Mesenchymal stem cell (in vitro differentiated cells and primary cell): ENCODE results near the gene EFCC1.
A peak's percentile ranks its signal among the peaks of the same experiment; 100 is the strongest.

ENCODE experiments used
- DNase-seq: peaks from one replicate; pipeline ENCODE4 v3.0.0-alpha.2; 2013
- H2AFZ ChIP-seq: one replicate; pipeline ENCODE4 v1.6.1; 2013; ENCODE audit warnings: low read depth, mild to moderate bottlenecking, control low read depth, inconsistent platforms, low read length, moderate library complexity
- H2AK5ac ChIP-seq: 2 replicates; pipeline ENCODE4 v1.6.1; 2013; ENCODE audit warnings: low read length, moderate library complexity, mild to moderate bottlenecking, inconsistent platforms; ENCODE audit not compliant: severe bottlenecking
- H2BK120ac ChIP-seq: one replicate; pipeline ENCODE4 v1.6.1; 2013; ENCODE audit warnings: low read depth, mild to moderate bottlenecking, inconsistent platforms, low read length, moderate library complexity
- H2BK12ac ChIP-seq, 2 experiments: one replicate each; pipeline ENCODE4 v1.6.1; 2013; ENCODE audit warnings: inconsistent platforms in 2 of 2, low read length in 2 of 2, mild to moderate bottlenecking in 2 of 2, moderate library complexity in 2 of 2, control low read depth in 1 of 2
- H2BK15ac ChIP-seq: one replicate; pipeline ENCODE4 v1.6.1; 2013; ENCODE audit warnings: mild to moderate bottlenecking, low read depth, inconsistent platforms; ENCODE audit not compliant: poor library complexity, severe bottlenecking
- H2BK5ac ChIP-seq: 2 replicates; pipeline ENCODE4 v1.6.1; 2013; ENCODE audit warnings: low read depth, mild to moderate bottlenecking, low read length, control low read depth, inconsistent platforms; ENCODE audit not compliant: poor library complexity, severe bottlenecking
- H3K14ac ChIP-seq, 2 experiments: one replicate each; pipeline ENCODE4 v1.6.1; 2013; ENCODE audit warnings: inconsistent platforms in 2 of 2, low read length in 2 of 2, control low read depth in 1 of 2, mild to moderate bottlenecking in 1 of 2, moderate library complexity in 1 of 2
- H3K18ac ChIP-seq, 2 experiments: one replicate each; pipeline ENCODE4 v1.6.1; 2013; ENCODE audit warnings: inconsistent platforms in 2 of 2, low read length in 2 of 2, control low read depth in 1 of 2, low read depth in 1 of 2, mild to moderate bottlenecking in 1 of 2
- H3K23ac ChIP-seq, 2 experiments: one replicate each; pipeline ENCODE4 v1.6.1; 2013; ENCODE audit warnings: inconsistent platforms in 2 of 2, low read length in 2 of 2, mild to moderate bottlenecking in 2 of 2, moderate library complexity in 2 of 2, control low read depth in 1 of 2
- H3K27ac ChIP-seq: 2 replicates; pipeline ENCODE4 v1.5.1; 2013; ENCODE audit warnings: mild to moderate bottlenecking, moderate library complexity, low read length, control low read depth, inconsistent platforms; ENCODE audit not compliant: poor library complexity, severe bottlenecking
- H3K27me3 ChIP-seq, 2 experiments: 2 replicates each; pipeline versions ENCODE4 v1.6.1 to v1.7.0; 2013; ENCODE audit warnings: low read length in 2 of 2, mild to moderate bottlenecking in 2 of 2, moderate library complexity in 2 of 2, control low read depth in 1 of 2, inconsistent platforms in 1 of 2; ENCODE audit not compliant: control insufficient read depth in 1 of 2, insufficient read depth in 1 of 2
- H3K36me3 ChIP-seq, 2 experiments: 2 replicates each; pipeline versions ENCODE4 v1.6.1 to v1.7.0; 2013; ENCODE audit warnings: low read length in 2 of 2, control low read depth in 1 of 2, inconsistent platforms in 1 of 2, low read depth in 1 of 2, mild to moderate bottlenecking in 1 of 2; ENCODE audit not compliant: insufficient read depth in 2 of 2, control insufficient read depth in 1 of 2
- H3K4ac ChIP-seq, 2 experiments: one replicate each; pipeline ENCODE4 v1.6.1; 2013; ENCODE audit warnings: inconsistent platforms in 2 of 2, low read length in 2 of 2, mild to moderate bottlenecking in 2 of 2, moderate library complexity in 2 of 2, control low read depth in 1 of 2, low read depth in 1 of 2
- H3K4me1 ChIP-seq: 2 replicates; pipeline ENCODE4 v1.6.1; 2013; ENCODE audit warnings: low read depth, low read length, control low read depth; ENCODE audit not compliant: control insufficient read depth, insufficient read depth
- H3K4me2 ChIP-seq: 2 replicates; pipeline ENCODE4 v1.6.1; 2013; ENCODE audit warnings: low read length, mild to moderate bottlenecking, inconsistent platforms; ENCODE audit not compliant: poor library complexity, severe bottlenecking
- H3K4me3 ChIP-seq, 2 experiments: 2 replicates each; pipeline versions ENCODE4 v1.5.1 to v1.7.0; 2013; ENCODE audit warnings: low read length in 2 of 2, mild to moderate bottlenecking in 2 of 2, control low read depth in 1 of 2, low read depth in 1 of 2; ENCODE audit not compliant: insufficient read depth in 1 of 2
- H3K79me1 ChIP-seq: replicated peaks from 2 replicates; pipeline ENCODE4 v1.6.1; 2013; ENCODE audit warnings: mild to moderate bottlenecking, control low read depth, low read length, inconsistent platforms; ENCODE audit not compliant: poor library complexity, severe bottlenecking
- H3K9ac ChIP-seq: 2 replicates; pipeline ENCODE4 v1.7.0; 2013; ENCODE audit warnings: mild to moderate bottlenecking, low read length, moderate library complexity
- H3K9me3 ChIP-seq: 2 replicates; pipeline ENCODE4 v1.7.0; 2013; ENCODE audit warnings: mild to moderate bottlenecking, low read length; ENCODE audit not compliant: control insufficient read depth
- H4K8ac ChIP-seq: one replicate; pipeline ENCODE4 v1.6.1; 2013; ENCODE audit warnings: inconsistent platforms, mild to moderate bottlenecking, low read length, moderate library complexity
- H4K91ac ChIP-seq: one replicate; pipeline ENCODE4 v1.6.1; 2013; ENCODE audit warnings: mild to moderate bottlenecking, low read length, inconsistent platforms
- WGBS: methylation state at CpG from one replicate; pipeline ENCODE4 v1.1.7; 2013; ENCODE audit warnings: mixed read lengths; 5-methylcytosine and 5-hydroxymethylcytosine counted together

EFCC1 gene

GRCh38 chr3:129026728-129027543, 25.8 kb downstream of the EFCC1 start:
- DNase-seq, result peak; percentile 84
- Histone ChIP-seq H3K4me2 (peak overlapping the region; percentile 70), H3K4me1 (peaks cover 8% of the 10 kb centered on the region), H2BK5ac (no peak overlapping the region), H2BK120ac (peak overlapping the region; percentile 67), H3K18ac (peak overlapping the region in 1 of 2 experiments; percentile 72), H3K23ac (no peak overlapping the region), H3K27ac (no peak overlapping the region), H3K14ac (no peak overlapping the region), H4K8ac (peak overlapping the region; percentile 93), H3K4me3 (peak overlapping the region; percentile 53 to 65), H3K36me3 (no peaks in the 10 kb centered on the region), H2AFZ (peak overlapping the region; percentile 18), H3K4ac (no peak overlapping the region), H3K9me3 (peaks cover 6% of the 10 kb centered on the region), H4K91ac (peak overlapping the region; percentile 28), H3K79me1 (no peaks in the 10 kb centered on the region), H3K9ac (peak overlapping the region; percentile 62), H2BK15ac (peak overlapping the region; percentile 57), H2AK5ac (no peak overlapping the region), H2BK12ac (peak overlapping the region in 1 of 2 experiments; percentile 60), H3K27me3 (peaks cover 26 to 45% of the 10 kb centered on the region in 2 experiments)
- 13% methylated on average over 47 of the region's 54 CpGs for WGBS

GRCh38 chr3:129027544-129027880, 26.4 kb downstream of the EFCC1 start:
- DNase-seq, result no peak
- 87% methylated on average over 15 of the region's 15 CpGs for WGBS

GRCh38 chr3:129028866-129029265, 27.8 kb downstream of the EFCC1 start:
- Histone ChIP-seq H2AFZ (no peak overlapping the region), H3K4me3 (peak overlapping the region in 1 of 2 experiments; percentile 20), H4K91ac (no peak overlapping the region), H3K18ac (no peak overlapping the region), H2BK5ac (no peak overlapping the region), H2BK12ac (no peak overlapping the region), H3K9ac (no peak overlapping the region), H3K27me3 (peaks cover 29 to 39% of the 10 kb centered on the region in 2 experiments), H2BK15ac (no peak overlapping the region), H3K27ac (no peak overlapping the region), H2AK5ac (no peak overlapping the region), H3K79me1 (no peaks in the 10 kb centered on the region), H3K9me3 (peaks cover 6% of the 10 kb centered on the region), H2BK120ac (no peak overlapping the region), H3K36me3 (no peaks in the 10 kb centered on the region), H3K23ac (no peak overlapping the region), H3K4me1 (peaks cover 8% of the 10 kb centered on the region), H3K4me2 (no peak overlapping the region), H3K4ac (no peak overlapping the region), H4K8ac (no peak overlapping the region), H3K14ac (no peak overlapping the region)
- WGBS, result 88% methylated on average over 12 of the region's 13 CpGs
- no peak for DNase-seq

More at GRCh38 chr3:129027544-129027880, 26.4 kb downstream of the EFCC1 start:
- Histone ChIP-seq H3K36me3 (no peaks in the 10 kb centered on the region), H2BK12ac (no peak overlapping the region), H3K79me1 (no peaks in the 10 kb centered on the region), H3K18ac (no peak overlapping the region), H3K4me2 (peak overlapping the region; percentile 70), H3K27ac (no peak overlapping the region), H3K4me3 (peak overlapping the region; percentile 53 to 65), H3K14ac (no peak overlapping the region), H2BK5ac (no peak overlapping the region), H4K91ac (no peak overlapping the region), H3K9me3 (peaks cover 6% of the 10 kb centered on the region), H2BK15ac (no peak overlapping the region), H4K8ac (peak overlapping the region; percentile 93), H3K9ac (no peak overlapping the region), H3K23ac (no peak overlapping the region), H2AK5ac (no peak overlapping the region), H3K4ac (no peak overlapping the region), H3K27me3 (peaks cover 26 to 39% of the 10 kb centered on the region in 2 experiments), H2BK120ac (no peak overlapping the region), H3K4me1 (peaks cover 8% of the 10 kb centered on the region), H2AFZ (peak overlapping the region; percentile 18)

GRCh38 chr3:129030611-129031010, 29.5 kb downstream of the EFCC1 start:
- Histone ChIP-seq H3K14ac (no peak overlapping the region), H3K23ac (no peak overlapping the region)

More at GRCh38 chr3:129030611-129031010, 29.5 kb downstream of the EFCC1 start:
- H3K27me3 ChIP-seq, result peaks cover 19 to 28% of the 10 kb centered on the region in 2 experiments
- no peak overlapping the region for H4K91ac ChIP-seq
- H2BK120ac ChIP-seq, result no peak overlapping the region
- H3K4me2 ChIP-seq, result no peak overlapping the region
- no peak overlapping the region for H2BK12ac ChIP-seq
- H3K4me1 ChIP-seq, result peaks cover 8% of the 10 kb centered on the region
- no peaks in the 10 kb centered on the region for H3K36me3 ChIP-seq
- peak overlapping the region; percentile 40 for H4K8ac ChIP-seq
- peaks cover 6% of the 10 kb centered on the region for H3K9me3 ChIP-seq
- H2BK5ac ChIP-seq, result no peak overlapping the region
- whole genome bisulfite sequencing, result 100% methylated on average over 3 of the region's 4 CpGs
- H2AFZ ChIP-seq, result no peak overlapping the region
- no peak overlapping the region for H2AK5ac ChIP-seq
- no peak overlapping the region for H3K27ac ChIP-seq
- no peak overlapping the region for H3K4me3 ChIP-seq
- H3K18ac ChIP-seq, result no peak overlapping the region
- H3K79me1 ChIP-seq, result no peaks in the 10 kb centered on the region
- no peak overlapping the region for H2BK15ac ChIP-seq
- DNase-seq, result no peak
- no peak overlapping the region for H3K4ac ChIP-seq
- H3K9ac ChIP-seq, result no peak overlapping the region
